Esophagus muscularis mucosa (tissue), 4 donors: Measurements from ENCODE around the gene S100B.

ENCODE experiments used
- EP300 ChIP-seq: sonication (generic); formaldehyde crosslinking; IDR thresholded peaks from one replicate; pipeline ENCODE4 v1.6.1; 2017; ENCODE audit warnings: antibody characterized with exemption
- POLR2A ChIP-seq: fragments of 450-650 bp; IDR thresholded peaks from one replicate; pipeline ENCODE4 v1.6.1; 2017; ENCODE audit warnings: antibody characterized with exemption, moderate library complexity, mild to moderate bottlenecking, low read depth
- POLR2AphosphoS5 ChIP-seq, 2 donors: sonication (generic); formaldehyde crosslinking; IDR thresholded peaks; one replicate each; pipeline ENCODE4 v1.6.1; 2017; ENCODE audit warnings: antibody characterized with exemption in 2 of 2
- TF ChIP-seq, protein P1 (sequence below), 3 experiments: fragments of 200-600 bp in 2 of 3; fragments of 450-650 bp in 1 of 3; sonication (generic) in 2 of 3; IDR thresholded peaks; one replicate each; pipeline ENCODE4 v1.5.1; 2017 to 2019; ENCODE audit warnings: antibody characterized with exemption in 3 of 3, mild to moderate bottlenecking in 2 of 3, moderate library complexity in 1 of 3

GRCh38 chr21:46557919-46558392 is 46.9 kb downstream of the S100B start:
- TF ChIP-seq, protein P1, sequence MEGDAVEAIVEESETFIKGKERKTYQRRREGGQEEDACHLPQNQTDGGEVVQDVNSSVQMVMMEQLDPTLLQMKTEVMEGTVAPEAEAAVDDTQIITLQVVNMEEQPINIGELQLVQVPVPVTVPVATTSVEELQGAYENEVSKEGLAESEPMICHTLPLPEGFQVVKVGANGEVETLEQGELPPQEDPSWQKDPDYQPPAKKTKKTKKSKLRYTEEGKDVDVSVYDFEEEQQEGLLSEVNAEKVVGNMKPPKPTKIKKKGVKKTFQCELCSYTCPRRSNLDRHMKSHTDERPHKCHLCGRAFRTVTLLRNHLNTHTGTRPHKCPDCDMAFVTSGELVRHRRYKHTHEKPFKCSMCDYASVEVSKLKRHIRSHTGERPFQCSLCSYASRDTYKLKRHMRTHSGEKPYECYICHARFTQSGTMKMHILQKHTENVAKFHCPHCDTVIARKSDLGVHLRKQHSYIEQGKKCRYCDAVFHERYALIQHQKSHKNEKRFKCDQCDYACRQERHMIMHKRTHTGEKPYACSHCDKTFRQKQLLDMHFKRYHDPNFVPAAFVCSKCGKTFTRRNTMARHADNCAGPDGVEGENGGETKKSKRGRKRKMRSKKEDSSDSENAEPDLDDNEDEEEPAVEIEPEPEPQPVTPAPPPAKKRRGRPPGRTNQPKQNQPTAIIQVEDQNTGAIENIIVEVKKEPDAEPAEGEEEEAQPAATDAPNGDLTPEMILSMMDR (IDR thresholded peaks at IDR 0.05), result no peak
- TF ChIP-seq EP300 (no peak), POLR2A (no peak), POLR2AphosphoS5 (IDR thresholded peaks at IDR 0.05) (no peak)
